Upper lobe of left lung (tissue), 6 donors: ENCODE measurements around the gene CILP2. TPM values are rescaled to one million over a fixed set of nuclear protein-coding genes. Genes with fewer than 3 reads are reported as not detected.

ENCODE experiments used
- ATAC-seq, 2 donors: fragments of 200-7000 bp; cut with Tn5 transposase; one replicate each; pipeline ENCODE4 v1.9.1; 2022; ENCODE audit warnings: mild to moderate bottlenecking in 2 of 2, moderate library complexity in 2 of 2; ENCODE audit not compliant: low FRiP score in 2 of 2
- DNase-seq, 2 donors: peaks; one replicate each; pipeline ENCODE4 v3.0.0-alpha.2; 2019 to 2020
- H3K27ac ChIP-seq, 4 donors: fragments of 200-600 bp; sonication (generic); one replicate each; pipeline ENCODE4 v1.5.1; 2016 to 2019
- H3K27me3 ChIP-seq, 4 donors: fragments of 200-600 bp; sonication (generic); one replicate each; pipeline ENCODE4 v1.5.1; 2017 to 2019
- H3K36me3 ChIP-seq, 4 donors: fragments of 200-600 bp; sonication (generic); one replicate each; pipeline ENCODE4 v1.5.1; 2016 to 2019
- H3K4me1 ChIP-seq, 4 donors: fragments of 200-600 bp; sonication (generic); one replicate each; pipeline ENCODE4 v1.5.1; 2018 to 2019
- H3K4me3 ChIP-seq, 4 donors: fragments of 200-600 bp; sonication (generic); one replicate each; pipeline ENCODE4 v1.5.1; 2017 to 2019; ENCODE audit warnings: mild to moderate bottlenecking in 2 of 4, moderate library complexity in 1 of 4
- H3K9me3 ChIP-seq, 4 donors: fragments of 200-600 bp; sonication (generic); one replicate each; pipeline ENCODE4 v1.5.1; 2018 to 2019
- EP300 ChIP-seq, 4 donors: sonication (generic); formaldehyde crosslinking; IDR thresholded peaks; one replicate each; pipeline ENCODE4 v1.5.1; 2017; ENCODE audit warnings: antibody characterized with exemption in 4 of 4, control low read depth in 2 of 4
- POLR2A ChIP-seq, 4 donors: fragments of 450-650 bp; IDR thresholded peaks; one replicate each; pipeline ENCODE4 v1.5.1; 2016 to 2017; ENCODE audit warnings: antibody characterized with exemption in 4 of 4, mild to moderate bottlenecking in 2 of 4
- POLR2AphosphoS5 ChIP-seq, 2 donors: sonication (generic); formaldehyde crosslinking; IDR thresholded peaks; one replicate each; pipeline ENCODE4 v1.5.1; 2017; ENCODE audit warnings: antibody characterized with exemption in 2 of 2
- WGBS, 2 donors: methylation state at CpG; one replicate each; pipeline ENCODE4 v1.1.5; 2017 to 2018; 5-methylcytosine and 5-hydroxymethylcytosine counted together
- total RNA-seq, 6 donors: library from RNA; depleted of rRNA in 4 of 6; stranded (reverse); fragments of >200 nt in 4 of 6; gene quantifications; one replicate each; pipeline versions ENCODE4 v1.1.0 to v1.2.1, GENCODE V29; 2016 to 2021
- TF ChIP-seq, protein P1 (sequence below), 6 experiments: fragments of 450-650 bp in 4 of 6; fragments of 200-600 bp in 2 of 6; sonication (generic) in 2 of 6; IDR thresholded peaks; one replicate each; pipeline ENCODE4 v1.5.1; 2016 to 2019; ENCODE audit warnings: antibody characterized with exemption in 6 of 6
- donor health status: DM: no; HTN: no; CAD: no; lungs with moderate emphysema.
- donor health status: DM: no; HTN: yes; CAD: no; lungs with severe emphysema.

CILP2 gene
- total RNA-seq, 6 donors from 2014 or later, result 0.14 to 0.37 TPM; not detected in 4

DNA sequence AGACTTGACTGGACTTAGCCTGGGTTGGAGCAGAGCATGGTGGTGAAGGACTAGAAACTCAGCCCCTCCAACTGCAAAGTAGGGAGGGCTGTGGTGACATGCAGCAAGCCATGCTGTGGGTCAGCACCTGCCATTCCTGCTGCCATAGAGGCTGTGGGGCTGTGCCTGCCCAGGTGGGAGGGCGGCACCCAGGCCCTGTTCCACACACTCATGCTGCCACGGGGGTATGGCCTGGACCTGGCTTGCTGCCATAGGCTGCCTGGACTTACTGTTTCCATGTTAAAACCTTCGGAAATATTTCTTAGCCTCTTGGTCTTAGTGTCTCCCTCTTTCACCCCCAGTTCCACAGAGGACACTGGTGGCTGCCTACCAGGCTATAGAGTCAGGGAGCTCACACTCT lies 29.3 kb downstream of the CILP2 start:
- no peak overlapping the region for H3K4me3 ChIP-seq
- DNase-seq, result no peak
- ATAC-seq, result no peak
- WGBS, 2 donors, result 75 to 79% methylated on average over 2 to 3 of the region's 3 CpGs
- TF ChIP-seq, protein P1, sequence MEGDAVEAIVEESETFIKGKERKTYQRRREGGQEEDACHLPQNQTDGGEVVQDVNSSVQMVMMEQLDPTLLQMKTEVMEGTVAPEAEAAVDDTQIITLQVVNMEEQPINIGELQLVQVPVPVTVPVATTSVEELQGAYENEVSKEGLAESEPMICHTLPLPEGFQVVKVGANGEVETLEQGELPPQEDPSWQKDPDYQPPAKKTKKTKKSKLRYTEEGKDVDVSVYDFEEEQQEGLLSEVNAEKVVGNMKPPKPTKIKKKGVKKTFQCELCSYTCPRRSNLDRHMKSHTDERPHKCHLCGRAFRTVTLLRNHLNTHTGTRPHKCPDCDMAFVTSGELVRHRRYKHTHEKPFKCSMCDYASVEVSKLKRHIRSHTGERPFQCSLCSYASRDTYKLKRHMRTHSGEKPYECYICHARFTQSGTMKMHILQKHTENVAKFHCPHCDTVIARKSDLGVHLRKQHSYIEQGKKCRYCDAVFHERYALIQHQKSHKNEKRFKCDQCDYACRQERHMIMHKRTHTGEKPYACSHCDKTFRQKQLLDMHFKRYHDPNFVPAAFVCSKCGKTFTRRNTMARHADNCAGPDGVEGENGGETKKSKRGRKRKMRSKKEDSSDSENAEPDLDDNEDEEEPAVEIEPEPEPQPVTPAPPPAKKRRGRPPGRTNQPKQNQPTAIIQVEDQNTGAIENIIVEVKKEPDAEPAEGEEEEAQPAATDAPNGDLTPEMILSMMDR (IDR thresholded peaks at IDR 0.05), result no peak
- TF ChIP-seq POLR2AphosphoS5 (IDR thresholded peaks at IDR 0.05), result no peak
- no peak for TF ChIP-seq POLR2A (IDR thresholded peaks at IDR 0.05)
- no peak for TF ChIP-seq EP300 (IDR thresholded peaks at IDR 0.05)
- H3K36me3 ChIP-seq, result peaks cover 0 to 9% (median 2%) of the 10 kb centered on the region in 4 donors
- H3K4me1 ChIP-seq, result no peaks in the 10 kb centered on the region
- no peaks in the 10 kb centered on the region for H3K27me3 ChIP-seq
- H3K9me3 ChIP-seq, result no peaks in the 10 kb centered on the region
- no peak overlapping the region for H3K27ac ChIP-seq

DNA sequence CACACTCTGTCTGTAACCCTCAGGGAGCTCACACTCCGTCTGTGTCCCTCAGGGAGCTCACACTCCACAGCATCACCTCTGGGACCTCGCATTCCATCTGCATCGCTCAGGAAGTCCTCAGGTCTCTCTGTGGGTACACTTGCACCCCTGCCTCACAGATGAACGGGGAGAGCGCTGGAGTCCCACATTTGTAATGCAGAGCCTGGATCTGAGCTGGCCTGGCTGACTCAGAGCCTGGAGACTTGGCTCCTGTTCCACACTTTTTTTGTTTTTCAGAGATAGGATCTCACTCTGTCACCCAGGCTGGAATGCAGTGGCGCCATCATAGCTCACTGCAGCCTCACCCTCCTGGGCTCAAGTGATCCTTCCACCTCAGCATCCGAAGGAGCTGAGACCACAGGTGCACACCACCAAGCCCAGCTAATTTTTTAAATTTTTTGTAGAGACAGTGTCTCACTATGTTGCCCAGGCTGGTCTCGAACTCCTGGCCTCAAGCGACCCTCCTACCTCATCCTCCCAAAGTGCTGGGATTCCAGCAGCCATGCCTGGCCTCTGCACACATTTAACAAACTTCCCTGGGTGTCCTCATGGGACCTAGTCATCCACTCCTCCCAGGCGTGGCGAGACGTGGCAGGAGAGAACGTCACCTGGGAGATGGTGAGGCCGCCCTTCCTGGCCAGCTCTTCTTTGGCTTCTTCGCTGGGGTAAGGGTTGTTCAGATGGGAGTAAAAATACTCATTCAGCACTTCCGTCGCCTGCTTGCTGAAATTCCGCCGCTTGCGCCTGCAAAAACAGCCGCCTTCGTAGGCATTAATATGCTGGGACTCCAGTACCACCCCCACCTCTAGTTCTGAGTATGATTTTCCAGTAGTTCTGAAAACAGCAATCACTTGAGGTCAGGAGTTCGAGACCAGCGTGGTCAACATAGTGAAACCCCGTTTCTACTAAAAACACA lies 31.0 kb downstream of the CILP2 start:
- Histone ChIP-seq H3K9me3 (no peaks in the 10 kb centered on the region), H3K36me3 (peaks cover 0 to 5% (median 2%) of the 10 kb centered on the region in 4 donors), H3K4me1 (no peaks in the 10 kb centered on the region), H3K27ac (no peak overlapping the region), H3K4me3 (no peak overlapping the region), H3K27me3 (no peaks in the 10 kb centered on the region)
- no peak for TF ChIP-seq EP300 (IDR thresholded peaks at IDR 0.05)
- TF ChIP-seq POLR2AphosphoS5 (IDR thresholded peaks at IDR 0.05), result no peak
- TF ChIP-seq POLR2A (IDR thresholded peaks at IDR 0.05), result no peak
- TF ChIP-seq, protein P1 (IDR thresholded peaks at IDR 0.05), result no peak
- WGBS, 2 donors, result 92 to 93% methylated on average over 25 of the region's 25 CpGs
- ATAC-seq (no peak), DNase-seq (no peak)

DNA sequence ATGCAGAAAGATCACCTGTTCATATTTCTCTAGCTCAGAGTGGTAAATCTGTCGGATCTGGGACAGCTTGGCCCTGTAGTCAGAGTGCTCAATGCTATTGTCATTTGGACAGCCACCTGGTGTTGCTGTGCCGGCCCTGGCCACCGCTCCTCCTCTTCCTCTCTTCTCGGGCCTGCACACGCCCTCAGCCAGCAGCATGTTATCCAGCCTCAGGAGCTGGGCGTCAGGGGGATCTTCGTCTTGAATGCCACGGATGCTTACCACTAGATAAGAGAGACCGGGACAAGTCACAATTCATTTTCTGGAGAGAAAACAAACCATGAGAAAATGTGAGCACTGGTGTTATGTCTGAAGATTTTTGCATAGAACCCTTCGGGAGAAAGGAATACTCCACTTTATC lies 32.5 kb downstream of the CILP2 start:
- H3K36me3 ChIP-seq, result peaks cover 0 to 5% (median 2%) of the 10 kb centered on the region in 4 donors
- H3K27ac ChIP-seq, result no peak overlapping the region
- ATAC-seq, result no peak
- no peaks in the 10 kb centered on the region for H3K27me3 ChIP-seq
- no peak for TF ChIP-seq EP300 (IDR thresholded peaks at IDR 0.05)
- no peak for TF ChIP-seq POLR2A (IDR thresholded peaks at IDR 0.05)
- TF ChIP-seq, protein P1 (IDR thresholded peaks at IDR 0.05), result no peak
- TF ChIP-seq POLR2AphosphoS5 (IDR thresholded peaks at IDR 0.05), result no peak
- no peak for DNase-seq
- H3K9me3 ChIP-seq, result no peaks in the 10 kb centered on the region
- 71 to 85% methylated on average over 10 of the region's 10 CpGs for whole genome bisulfite sequencing, 2 donors
- H3K4me3 ChIP-seq, result no peak overlapping the region
- no peaks in the 10 kb centered on the region for H3K4me1 ChIP-seq

DNA sequence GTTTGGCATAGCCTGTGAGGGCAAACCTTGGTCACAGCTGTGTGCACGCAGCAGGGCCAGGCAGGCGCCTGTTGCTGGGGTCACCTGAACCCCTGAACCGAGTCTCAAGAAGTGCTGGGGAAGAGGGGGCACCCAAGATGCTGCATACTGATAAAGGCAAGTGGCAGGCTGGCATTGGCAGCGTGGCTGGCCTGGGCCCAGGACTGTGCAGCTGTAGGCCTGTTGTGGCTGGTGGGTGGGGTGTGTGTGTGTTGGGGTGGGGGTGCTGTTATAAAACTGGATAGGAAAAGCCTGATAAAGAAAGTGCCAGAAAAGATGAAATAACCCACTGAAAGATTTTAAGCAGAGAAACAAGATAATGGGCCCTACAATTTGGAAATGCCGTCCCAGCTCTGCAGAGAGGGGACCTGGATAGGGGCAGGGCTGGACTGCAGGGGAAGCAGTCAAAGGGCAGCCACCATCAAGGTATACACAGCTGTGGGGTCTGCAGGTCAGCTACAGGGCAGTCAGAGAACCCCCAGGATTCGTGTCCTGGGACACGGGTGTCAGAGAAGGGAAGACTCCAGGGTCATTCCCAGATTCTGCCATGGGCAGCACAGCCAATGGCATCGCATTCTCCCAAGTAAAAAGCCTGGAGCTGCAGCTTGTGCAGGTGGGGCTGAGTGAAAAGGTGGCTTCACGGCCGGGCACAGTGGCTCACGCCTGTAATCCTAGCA lies 33.2 kb downstream of the CILP2 start:
- WGBS, 2 donors, result 90 to 91% methylated on average over 9 to 11 of the region's 11 CpGs
- H3K9me3 ChIP-seq, result no peaks in the 10 kb centered on the region
- no peaks in the 10 kb centered on the region for H3K4me1 ChIP-seq
- no peak for TF ChIP-seq POLR2A (IDR thresholded peaks at IDR 0.05)
- TF ChIP-seq POLR2AphosphoS5 (IDR thresholded peaks at IDR 0.05), result no peak
- TF ChIP-seq EP300 (IDR thresholded peaks at IDR 0.05), result no peak
- TF ChIP-seq, protein P1 (IDR thresholded peaks at IDR 0.05), result no peak
- no peak overlapping the region for H3K27ac ChIP-seq
- ATAC-seq (peak in 1 of 2 donors; percentile 27), DNase-seq (no peak)
- peaks cover 0 to 5% (median 2%) of the 10 kb centered on the region in 4 donors for H3K36me3 ChIP-seq
- H3K4me3 ChIP-seq, result no peak overlapping the region
- H3K27me3 ChIP-seq, result no peaks in the 10 kb centered on the region
